IMR-90 (cell line): ENCODE results near the gene CEP170B. TPM values are rescaled to one million over a fixed set of nuclear protein-coding genes. Genes with fewer than 3 reads are reported as not detected.

Experiments
- ATAC-seq: fragments of 200-7000 bp; cut with Tn5 transposase; 2 replicates; pipeline ENCODE4 v1.9.1; 2020; ENCODE audit warnings: low read depth, mild to moderate bottlenecking, moderate library complexity
- BruUV-seq: library from RNA; stranded (reverse); fragments of 400-500 nt; replicated peaks from 2 replicates; lab custom pipeline; 2021; lab: Mats Ljungman, UMichigan
- CTCF ChIA-PET: fragments of 300-600 bp; formaldehyde crosslinking; extraction: SDS; loops from one replicate; lab custom pipeline; 2021; ENCODE audit warnings: antibody characterized with exemption; lab: Yijun Ruan, JAX
- POLR2A ChIA-PET: fragments of 300-600 bp; sonication (Branson Sonifier 250); formaldehyde crosslinking; loops from one replicate; lab custom pipeline; 2022; ENCODE audit warnings: antibody characterized with exemption; ENCODE audit not compliant: unreplicated experiment; lab: Charles Lee
- DNase-seq: peaks from one replicate; pipeline ENCODE4 v3.0.0; 2013
- H2AFZ ChIP-seq: replicated peaks from 2 replicates; pipeline ENCODE3; 2013; ENCODE audit warnings: low read length, mild to moderate bottlenecking; ENCODE audit not compliant: poor library complexity
- H2AK5ac ChIP-seq: 2 replicates; pipeline ENCODE4 v1.6.1; 2013; ENCODE audit warnings: low read depth, low read length, inconsistent platforms
- H2AK9ac ChIP-seq: replicated peaks from 2 replicates; pipeline ENCODE3; 2013; ENCODE audit warnings: mild to moderate bottlenecking, low read depth, low read length, moderate library complexity; ENCODE audit not compliant: poor library complexity
- H2BK120ac ChIP-seq: 2 replicates; pipeline ENCODE4 v1.6.1; 2013; ENCODE audit warnings: low read depth, low read length, inconsistent platforms
- H2BK15ac ChIP-seq: 3 replicates; pipeline ENCODE4 v1.6.1; 2013; ENCODE audit warnings: low read depth, low read length, inconsistent platforms
- H2BK20ac ChIP-seq: 2 replicates; pipeline ENCODE4 v1.6.1; 2013; ENCODE audit warnings: low read depth, mild to moderate bottlenecking, inconsistent platforms, low read length, moderate library complexity
- H2BK5ac ChIP-seq: 2 replicates; pipeline ENCODE4 v1.6.1; 2013; ENCODE audit warnings: mild to moderate bottlenecking, low read depth, low read length, inconsistent platforms; ENCODE audit not compliant: poor library complexity, severe bottlenecking
- H3K14ac ChIP-seq: replicated peaks from 2 replicates; pipeline ENCODE4 v1.6.1; 2013; ENCODE audit warnings: low read depth, low read length, inconsistent platforms
- H3K18ac ChIP-seq: 2 replicates; pipeline ENCODE4 v1.6.1; 2013; ENCODE audit warnings: low read depth, low read length, control low read depth
- H3K23ac ChIP-seq: 2 replicates; pipeline ENCODE4 v1.6.1; 2013; ENCODE audit warnings: low read depth, low read length, inconsistent platforms
- H3K27ac ChIP-seq: 2 replicates; pipeline ENCODE4 v1.5.1; 2013; ENCODE audit warnings: mild to moderate bottlenecking, control low read depth, low read length; ENCODE audit not compliant: insufficient read depth
- H3K27me3 ChIP-seq: 2 replicates; pipeline ENCODE4 v1.6.1; 2013; ENCODE audit warnings: low read length; ENCODE audit not compliant: control insufficient read depth, insufficient read depth
- H3K36me3 ChIP-seq: 2 replicates; pipeline ENCODE4 v1.6.1; 2013; ENCODE audit warnings: low read length, mixed read lengths; ENCODE audit not compliant: control insufficient read depth, insufficient read depth
- H3K4ac ChIP-seq: 2 replicates; pipeline ENCODE4 v1.6.1; 2013; ENCODE audit warnings: low read depth, low read length, inconsistent platforms
- H3K4me1 ChIP-seq: 2 replicates; pipeline ENCODE4 v1.6.1; 2013; ENCODE audit warnings: low read length, mixed read lengths; ENCODE audit not compliant: control insufficient read depth, insufficient read depth
- H3K4me2 ChIP-seq: 2 replicates; pipeline ENCODE4 v1.6.1; 2013; ENCODE audit warnings: low read depth, mild to moderate bottlenecking, control low read depth, low read length, moderate library complexity
- H3K4me3 ChIP-seq: 2 replicates; pipeline ENCODE4 v1.5.1; 2013; ENCODE audit warnings: low read depth, mild to moderate bottlenecking, control low read depth, low read length, moderate library complexity; ENCODE audit not compliant: insufficient read depth
- H3K56ac ChIP-seq: 2 replicates; pipeline ENCODE4 v1.6.1; 2013; ENCODE audit warnings: low read length, inconsistent platforms; ENCODE audit not compliant: insufficient read depth; ENCODE audit errors: extremely low read depth
- H3K79me1 ChIP-seq, 2 experiments: 2 replicates each; pipeline ENCODE4 v1.6.1; 2013; ENCODE audit warnings: low read length in 2 of 2, inconsistent platforms in 1 of 2, low read depth in 1 of 2
- H3K9ac ChIP-seq: 2 replicates; pipeline ENCODE4 v1.6.1; 2013; ENCODE audit warnings: low read depth, low read length, control low read depth
- H3K9me1 ChIP-seq: 2 replicates; pipeline ENCODE4 v1.6.1; 2013; ENCODE audit warnings: low read length, inconsistent platforms; ENCODE audit not compliant: insufficient read depth
- H3K9me3 ChIP-seq: 2 replicates; pipeline ENCODE4 v1.6.1; 2013; ENCODE audit warnings: low read length; ENCODE audit not compliant: control insufficient read depth, insufficient read depth
- H4K20me1 ChIP-seq: 2 replicates; pipeline ENCODE4 v1.6.1; 2013; ENCODE audit warnings: low read length, inconsistent platforms; ENCODE audit not compliant: insufficient read depth
- H4K5ac ChIP-seq: 2 replicates; pipeline ENCODE4 v1.6.1; 2013; ENCODE audit warnings: mild to moderate bottlenecking, low read depth, low read length, control low read depth
- H4K8ac ChIP-seq, 2 experiments: 2 replicates each; pipeline ENCODE4 v1.6.1; 2013; ENCODE audit warnings: low read depth in 2 of 2, low read length in 2 of 2, control low read depth in 1 of 2, inconsistent platforms in 1 of 2
- H4K91ac ChIP-seq: 2 replicates; pipeline ENCODE4 v1.6.1; 2013; ENCODE audit warnings: low read depth, low read length, inconsistent platforms; ENCODE audit not compliant: insufficient read depth
- BHLHE40 ChIP-seq: fragments of 150-350 bp; IDR thresholded peaks from 2 replicates; pipeline ENCODE4 v1.6.1; 2016; ENCODE audit warnings: mild to moderate bottlenecking, low read depth, low read length
- CEBPB ChIP-seq: IDR thresholded peaks from 2 replicates; pipeline ENCODE4 v1.6.1; 2012; ENCODE audit warnings: low read depth, low read length, improper control_type of control experiment
- CTCF ChIP-seq: conservative IDR thresholded peaks from 2 replicates; pipeline ENCODE4 v1.5.1; 2012; ENCODE audit warnings: mild to moderate bottlenecking, low read depth, low read length, improper control_type of control experiment
- ELK1 ChIP-seq: fragments of 150-350 bp; IDR thresholded peaks from 2 replicates; pipeline ENCODE4 v1.6.1; 2016; ENCODE audit warnings: low read depth, mild to moderate bottlenecking, low read length, moderate library complexity, borderline replicate concordance
- FOS ChIP-seq: fragments of 150-350 bp; IDR thresholded peaks from 2 replicates; pipeline ENCODE4 v1.6.1; 2016; ENCODE audit warnings: low read depth, low read length
- MAFK ChIP-seq: IDR thresholded peaks from 2 replicates; pipeline ENCODE4 v1.6.1; 2012; ENCODE audit warnings: low read depth, low read length, improper control_type of control experiment
- MAZ ChIP-seq: IDR thresholded peaks from 2 replicates; pipeline ENCODE4 v1.6.1; 2012; ENCODE audit warnings: low read depth, mild to moderate bottlenecking, low read length, improper control_type of control experiment, moderate library complexity, borderline replicate concordance
- MXI1 ChIP-seq: IDR thresholded peaks from 2 replicates; pipeline ENCODE4 v1.6.1; 2012; ENCODE audit warnings: low read depth, mild to moderate bottlenecking, low read length, moderate library complexity, borderline replicate concordance
- NFE2L2 ChIP-seq: fragments of 150-350 bp; IDR thresholded peaks from 2 replicates; pipeline ENCODE4 v1.6.1; 2016; ENCODE audit warnings: low read depth, mild to moderate bottlenecking, low read length
- POLR2A ChIP-seq: IDR thresholded peaks from 2 replicates; pipeline ENCODE4 v1.6.1; 2012; ENCODE audit warnings: mild to moderate bottlenecking, low read depth, low read length
- RAD21 ChIP-seq: IDR thresholded peaks from 2 replicates; pipeline ENCODE4 v1.6.1; 2012; ENCODE audit warnings: low read length, improper control_type of control experiment
- RCOR1 ChIP-seq: IDR thresholded peaks from 2 replicates; pipeline ENCODE4 v1.6.1; 2012; ENCODE audit warnings: mild to moderate bottlenecking, low read length, improper control_type of control experiment; ENCODE audit not compliant: insufficient replicate concordance
- RFX5 ChIP-seq: IDR thresholded peaks from 2 replicates; pipeline ENCODE4 v1.8.0; 2012; ENCODE audit warnings: low read depth, mild to moderate bottlenecking, low read length, moderate library complexity
- SMC3 ChIP-seq: fragments of 150-350 bp; IDR thresholded peaks from 2 replicates; pipeline ENCODE4 v1.6.1; 2016; ENCODE audit warnings: low read depth, mild to moderate bottlenecking, antibody characterized with exemption, low read length, moderate library complexity
- USF2 ChIP-seq: fragments of 150-350 bp; IDR thresholded peaks from 2 replicates; pipeline ENCODE4 v1.6.1; 2017; ENCODE audit warnings: mild to moderate bottlenecking, antibody characterized with exemption, low read length, low read depth
- WGBS, 2 experiments: methylation state at CpG; one replicate each; pipeline versions ENCODE4 v1.1.5 to v1.1.7; 2013; ENCODE audit warnings: missing lambda C conversion rate in 2 of 2; ENCODE audit not compliant: insufficient read length in 1 of 2; ENCODE audit errors: extremely low coverage in 2 of 2; 5-methylcytosine and 5-hydroxymethylcytosine counted together
- dilution Hi-C: fragments of 300-500 bp; cut with HindIII; formaldehyde crosslinking; loops from one replicate; pipeline ENCODE4 v1.14.3; 2018; ENCODE audit warnings: low sequenced_read_pairs; ENCODE audit not compliant: unreplicated experiment
- in situ Hi-C: fragments of 300-500 bp; cut with MboI; formaldehyde crosslinking; loops from 3 replicates; pipeline ENCODE4 v1.14.3; 2019; ENCODE audit warnings: low sequenced_read_pairs, inconsistent platforms, mixed read lengths
- intact Hi-C: fragments of 100-400 bp; cut with micrococcal nuclease; formaldehyde crosslinking; loops from 2 replicates; pipeline ENCODE4 v1.10.0; 2022
- polyA plus RNA-seq, 3 experiments: library from polyadenylated mRNA; depleted of rRNA; stranded (reverse); fragments of >200 nt; gene quantifications; 2 replicates each; pipeline ENCODE4 v1.2.3, GENCODE V29; 2012; ENCODE audit warnings: low replicate concordance in 1 of 3
- total RNA-seq: library from RNA; depleted of rRNA; stranded (reverse); fragments of >200 nt; gene quantifications from 2 replicates; pipeline ENCODE4 v1.2.3, GENCODE V29; 2012

CEP170B gene
- total and polyA plus RNA-seq, 2 of the 4 experiments (the other 2 are of a cell fraction) = 3.6 to 13.1 TPM

GRCh38 chr14:104936361-104937155, 71.5 kb downstream of the CEP170B start:
- DNase-seq = no peak
- Histone ChIP-seq H2AFZ (no peak overlapping the region), H3K4me2 (no peak overlapping the region), H3K4me3 (no peak overlapping the region), H2BK15ac (no peak overlapping the region), H3K4ac (no peak overlapping the region), H3K79me1 (no peaks in the 10 kb centered on the region), H3K23ac (no peak overlapping the region), H2BK5ac (no peak overlapping the region), H3K4me1 (peaks cover 2% of the 10 kb centered on the region; the same call in 1 of the 2 replicates), H3K36me3 (no peaks in the 10 kb centered on the region), H3K27ac (no peak overlapping the region), H2BK20ac (no peak overlapping the region), H3K27me3 (peaks cover 52% of the 10 kb centered on the region), H3K9ac (no peak overlapping the region), H4K20me1 (no peaks in the 10 kb centered on the region), H4K8ac (no peak overlapping the region), H4K5ac (no peak overlapping the region), H3K56ac (no peak overlapping the region), H2AK9ac (no peak overlapping the region), H4K91ac (no peak overlapping the region), H3K9me3 (no peaks in the 10 kb centered on the region), H2BK120ac (no peak overlapping the region), H3K18ac (no peak overlapping the region), H2AK5ac (no peak overlapping the region), H3K14ac (no peak overlapping the region), H3K9me1 (no peaks in the 10 kb centered on the region)
- no TSS peak for BruUV-seq
- 47% methylated on average over 3 of the region's 10 CpGs; no CpG with 5 or more reads in 1 of the 2 experiments for WGBS, 2 experiments
- dilution Hi-C loops = loop anchor here (10.0 kb wide), 1 partner anchor 118 kb away; no protein-coding TSS in a partner anchor
- ChIA-PET CTCF (no interaction called here), POLR2A (no interaction called here)
- intact Hi-C loops = no loop called here
- in situ Hi-C loops = loop anchor here (5.0 kb wide), 1 partner anchor 36 kb away; no protein-coding TSS in a partner anchor
- ATAC-seq = no peak
- TF ChIP-seq NFE2L2 (no peak), SMC3 (no peak), RFX5 (no peak), MAZ (no peak), FOS (no peak), RAD21 (no peak), BHLHE40 (no peak), MXI1 (no peak), MAFK (no peak), USF2 (no peak), CEBPB (no peak), POLR2A (no peak), ELK1 (no peak), RCOR1 (no peak), CTCF (no peak)
